ENCODE data around the gene PRPF38A.

DNA sequence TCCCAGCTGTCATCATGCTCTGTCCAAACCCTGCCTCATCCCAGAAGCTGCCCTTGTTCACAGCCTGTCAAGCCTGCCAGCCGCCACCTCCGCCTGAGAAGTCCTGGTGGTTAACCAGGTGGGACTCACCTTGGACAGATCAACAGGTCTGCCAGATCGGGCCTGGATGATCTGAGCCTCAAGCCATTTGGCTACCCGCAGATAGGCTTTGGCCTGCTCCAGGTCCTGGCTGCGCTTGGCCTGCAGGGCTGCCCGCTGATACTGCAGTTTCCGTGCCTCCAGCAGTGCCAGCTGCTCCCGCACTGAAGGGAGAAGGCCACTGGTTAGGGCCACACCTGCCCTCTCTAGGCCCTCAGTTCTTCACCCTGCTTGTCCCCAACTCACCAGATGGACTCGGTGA, 47.0 kb upstream of the PRPF38A start:
- TF ChIP-seq RAD21 (IDR thresholded peaks at IDR 0.05; ENCODE audit: low read depth) (no peak), EGR1 (IDR thresholded peaks at IDR 0.05) (no peak), TAF1 (IDR thresholded peaks at IDR 0.05; ENCODE audit: low read depth) (no peak), CREB1 (IDR thresholded peaks at IDR 0.05; ENCODE audit: low read depth) (no peak), ZBTB7A (IDR thresholded peaks at IDR 0.05; ENCODE audit: low read depth) (no peak), EP300 (IDR thresholded peaks at IDR 0.05; ENCODE audit: borderline replicate concordance) (no peak), CEBPB (IDR thresholded peaks at IDR 0.05) (no peak), MAX (IDR thresholded peaks at IDR 0.05) (no peak), NFIC (IDR thresholded peaks at IDR 0.05) (no peak), YY1 (IDR thresholded peaks at IDR 0.05; ENCODE audit: low read depth) (no peak)
- TF ChIP-seq, protein P1, sequence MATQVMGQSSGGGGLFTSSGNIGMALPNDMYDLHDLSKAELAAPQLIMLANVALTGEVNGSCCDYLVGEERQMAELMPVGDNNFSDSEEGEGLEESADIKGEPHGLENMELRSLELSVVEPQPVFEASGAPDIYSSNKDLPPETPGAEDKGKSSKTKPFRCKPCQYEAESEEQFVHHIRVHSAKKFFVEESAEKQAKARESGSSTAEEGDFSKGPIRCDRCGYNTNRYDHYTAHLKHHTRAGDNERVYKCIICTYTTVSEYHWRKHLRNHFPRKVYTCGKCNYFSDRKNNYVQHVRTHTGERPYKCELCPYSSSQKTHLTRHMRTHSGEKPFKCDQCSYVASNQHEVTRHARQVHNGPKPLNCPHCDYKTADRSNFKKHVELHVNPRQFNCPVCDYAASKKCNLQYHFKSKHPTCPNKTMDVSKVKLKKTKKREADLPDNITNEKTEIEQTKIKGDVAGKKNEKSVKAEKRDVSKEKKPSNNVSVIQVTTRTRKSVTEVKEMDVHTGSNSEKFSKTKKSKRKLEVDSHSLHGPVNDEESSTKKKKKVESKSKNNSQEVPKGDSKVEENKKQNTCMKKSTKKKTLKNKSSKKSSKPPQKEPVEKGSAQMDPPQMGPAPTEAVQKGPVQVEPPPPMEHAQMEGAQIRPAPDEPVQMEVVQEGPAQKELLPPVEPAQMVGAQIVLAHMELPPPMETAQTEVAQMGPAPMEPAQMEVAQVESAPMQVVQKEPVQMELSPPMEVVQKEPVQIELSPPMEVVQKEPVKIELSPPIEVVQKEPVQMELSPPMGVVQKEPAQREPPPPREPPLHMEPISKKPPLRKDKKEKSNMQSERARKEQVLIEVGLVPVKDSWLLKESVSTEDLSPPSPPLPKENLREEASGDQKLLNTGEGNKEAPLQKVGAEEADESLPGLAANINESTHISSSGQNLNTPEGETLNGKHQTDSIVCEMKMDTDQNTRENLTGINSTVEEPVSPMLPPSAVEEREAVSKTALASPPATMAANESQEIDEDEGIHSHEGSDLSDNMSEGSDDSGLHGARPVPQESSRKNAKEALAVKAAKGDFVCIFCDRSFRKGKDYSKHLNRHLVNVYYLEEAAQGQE (IDR thresholded peaks at IDR 0.05; ENCODE audit: low read depth), result no peak

All from Ishikawa (cell line).